Measurements from ENCODE around the gene MFAP2.

Gene MFAP2

GRCh38 chr1:17008208-17008855 lies 27.9 kb upstream of the MFAP2 start:
- no peak for TF ChIP-seq NFIC (IDR thresholded peaks at IDR 0.05)
- TF ChIP-seq YY1 (IDR thresholded peaks at IDR 0.05; ENCODE audit: low read depth), result no peak
- TF ChIP-seq REST (IDR thresholded peaks at IDR 0.05; ENCODE audit: low read depth), result no peak
- no peak for TF ChIP-seq EGR1 (IDR thresholded peaks at IDR 0.05)
- TF ChIP-seq, protein P1, sequence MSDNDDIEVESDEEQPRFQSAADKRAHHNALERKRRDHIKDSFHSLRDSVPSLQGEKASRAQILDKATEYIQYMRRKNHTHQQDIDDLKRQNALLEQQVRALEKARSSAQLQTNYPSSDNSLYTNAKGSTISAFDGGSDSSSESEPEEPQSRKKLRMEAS (IDR thresholded peaks at IDR 0.05), result no peak
- no peak for TF ChIP-seq TEAD4 (IDR thresholded peaks at IDR 0.05)
- TF ChIP-seq TAF1 (IDR thresholded peaks at IDR 0.05; ENCODE audit: low read depth), result no peak
- no peak for TF ChIP-seq TCF12 (IDR thresholded peaks at IDR 0.05; ENCODE audit: low read depth)
- no peak for TF ChIP-seq FOXM1 (IDR thresholded peaks at IDR 0.05; ENCODE audit: borderline replicate concordance, low read depth)
- TF ChIP-seq ZBTB7A (IDR thresholded peaks at IDR 0.05; ENCODE audit: low read depth), result no peak

DNA sequence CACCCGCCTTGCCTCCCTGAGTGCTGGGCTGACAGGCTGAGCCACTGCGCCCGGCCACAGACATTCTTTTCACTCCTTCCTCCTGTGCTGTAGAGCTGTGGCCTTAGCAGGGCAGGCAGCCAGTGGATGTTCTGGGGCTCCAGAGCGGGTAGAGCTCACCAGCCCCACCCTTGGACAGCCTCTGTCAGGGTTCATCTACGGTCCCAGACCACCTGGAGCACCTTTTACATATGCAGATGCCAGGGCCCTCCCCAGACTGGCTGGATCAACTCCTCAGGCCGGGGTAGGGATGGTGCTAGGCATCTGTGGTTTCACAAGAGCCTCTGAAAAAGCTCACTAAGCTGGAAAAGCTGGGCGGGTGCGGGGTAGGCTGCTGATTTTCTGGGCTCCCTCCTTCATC lies 26.7 kb upstream of the MFAP2 start:
- TF ChIP-seq NFIC (IDR thresholded peaks at IDR 0.05) (no peak), TAF1 (IDR thresholded peaks at IDR 0.05; ENCODE audit: low read depth) (no peak), CREB1 (IDR thresholded peaks at IDR 0.05; ENCODE audit: low read depth) (no peak)

DNA sequence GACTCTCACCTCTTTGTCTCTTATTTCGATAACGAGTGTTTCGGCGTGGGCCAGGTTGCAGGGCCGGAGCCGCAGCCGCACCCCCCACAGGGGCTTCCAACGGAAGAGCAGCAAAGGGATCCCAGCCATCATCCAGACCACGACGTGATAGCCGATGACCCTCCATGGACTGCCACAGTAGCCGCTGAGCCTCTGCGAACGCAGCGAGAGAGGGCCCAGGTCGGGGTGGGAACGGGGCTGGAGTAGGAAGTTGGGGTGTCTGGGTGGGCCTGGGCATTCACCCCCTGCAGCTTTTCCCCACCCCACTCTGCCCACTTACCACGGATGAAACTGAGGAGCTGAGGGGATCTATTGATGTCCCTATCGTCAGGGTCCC lies 24.9 kb upstream of the MFAP2 start:
- TF ChIP-seq FOXM1 (IDR thresholded peaks at IDR 0.05; ENCODE audit: borderline replicate concordance, low read depth) (no peak), NFIC (IDR thresholded peaks at IDR 0.05) (no peak), TCF12 (IDR thresholded peaks at IDR 0.05; ENCODE audit: low read depth) (no peak), EP300 (IDR thresholded peaks at IDR 0.05; ENCODE audit: borderline replicate concordance) (no peak), RAD21 (IDR thresholded peaks at IDR 0.05; ENCODE audit: low read depth) (no peak), ZBTB7A (IDR thresholded peaks at IDR 0.05; ENCODE audit: low read depth) (no peak), TAF1 (IDR thresholded peaks at IDR 0.05; ENCODE audit: low read depth) (no peak), TEAD4 (IDR thresholded peaks at IDR 0.05) (no peak), REST (IDR thresholded peaks at IDR 0.05; ENCODE audit: low read depth) (no peak), EGR1 (IDR thresholded peaks at IDR 0.05) (no peak), CEBPB (IDR thresholded peaks at IDR 0.05) (no peak), CREB1 (IDR thresholded peaks at IDR 0.05; ENCODE audit: low read depth) (no peak), USF1 (IDR thresholded peaks at IDR 0.05) (no peak), YY1 (IDR thresholded peaks at IDR 0.05; ENCODE audit: low read depth) (no peak)
- TF ChIP-seq, protein P1 (IDR thresholded peaks at IDR 0.05), result no peak

DNA sequence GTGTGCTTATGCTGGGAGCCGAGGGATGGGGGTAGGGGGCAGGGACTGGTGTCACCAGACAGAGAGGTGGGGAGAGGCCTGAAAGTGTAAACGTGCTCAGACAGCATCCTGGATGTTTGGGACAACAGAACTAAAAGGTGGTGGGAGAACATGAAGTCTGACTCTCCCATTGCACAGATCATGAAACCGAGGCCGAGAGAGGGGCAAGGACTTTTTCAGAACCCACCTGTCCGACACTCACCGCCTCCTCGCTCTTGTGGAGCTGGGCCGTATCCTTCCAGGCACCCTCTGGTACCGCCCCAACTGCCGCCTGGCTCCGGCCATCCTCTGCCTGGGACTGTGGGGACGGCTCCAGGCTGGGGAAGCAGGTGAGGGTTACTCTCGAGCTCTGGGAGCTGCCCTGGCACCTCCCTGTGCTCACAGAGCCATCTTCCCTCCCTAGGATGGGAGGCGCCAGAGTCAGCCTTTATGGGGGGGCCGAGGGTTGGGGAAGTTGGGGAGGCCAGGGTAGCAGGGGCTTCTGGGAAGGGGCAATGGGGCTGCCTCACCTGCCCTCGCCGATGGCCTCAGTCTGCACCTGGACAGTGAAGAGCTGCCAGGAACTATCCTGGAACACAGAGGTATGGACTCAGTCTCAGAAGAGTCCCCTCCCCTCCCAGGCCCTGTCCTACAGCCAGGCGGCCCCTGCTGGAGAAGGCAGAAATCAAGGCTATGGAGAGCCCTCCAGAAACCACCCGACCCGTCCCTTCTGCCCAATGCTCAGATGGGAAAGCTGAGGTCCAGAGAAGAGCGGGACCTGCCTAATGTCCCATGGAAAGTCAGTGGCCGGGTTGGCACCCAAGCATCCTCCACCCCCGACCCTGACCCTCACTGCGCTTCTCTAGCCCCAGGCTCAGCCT lies 24.3 kb upstream of the MFAP2 start:
- TF ChIP-seq CEBPB (IDR thresholded peaks at IDR 0.05) (no peak), TEAD4 (IDR thresholded peaks at IDR 0.05) (no peak), RAD21 (IDR thresholded peaks at IDR 0.05; ENCODE audit: low read depth) (no peak), CREB1 (IDR thresholded peaks at IDR 0.05; ENCODE audit: low read depth) (no peak), NFIC (IDR thresholded peaks at IDR 0.05) (no peak), TCF12 (IDR thresholded peaks at IDR 0.05; ENCODE audit: low read depth) (no peak), TAF1 (IDR thresholded peaks at IDR 0.05; ENCODE audit: low read depth) (no peak), YY1 (IDR thresholded peaks at IDR 0.05; ENCODE audit: low read depth) (no peak), EP300 (IDR thresholded peaks at IDR 0.05; ENCODE audit: borderline replicate concordance) (no peak), FOXM1 (IDR thresholded peaks at IDR 0.05; ENCODE audit: borderline replicate concordance, low read depth) (no peak), REST (IDR thresholded peaks at IDR 0.05; ENCODE audit: low read depth) (no peak), USF1 (IDR thresholded peaks at IDR 0.05) (no peak), EGR1 (IDR thresholded peaks at IDR 0.05) (no peak), ZBTB7A (IDR thresholded peaks at IDR 0.05; ENCODE audit: low read depth) (no peak)
- TF ChIP-seq, protein P1 (IDR thresholded peaks at IDR 0.05), result no peak
